ENCODE measurements around the gene FAM20C. TPM values are rescaled to one million over a fixed set of nuclear protein-coding genes. Genes with fewer than 3 reads are reported as not detected.

FAM20C gene
- total and polyA plus RNA-seq, 7 experiments from 2014 or later = 0.22 to 27.0 (median 4.6) TPM; not detected in 2

GRCh38 chr7:269721-270120 lies 77.3 kb downstream of the FAM20C start:
- POLR2A ChIA-PET = no interaction called here
- CTCF ChIA-PET = no interaction called here
- no peaks in the 10 kb centered on the region for H3K27me3 Mint-ChIP-seq

GRCh38 chr7:270351-270983 lies 78.1 kb downstream of the FAM20C start:
- ChIA-PET CTCF (no interaction called here), POLR2A (no interaction called here)
- Histone ChIP-seq H3K36me3 (ENCODE audit: control insufficient read depth in 2 of 3, insufficient read depth in 3 of 3, low read length in 3 of 3) (no peaks in the 10 kb centered on the region), H3K27ac (ENCODE audit: low read depth, low read length) (no peak overlapping the region), H3K4me1 (ENCODE audit: control insufficient read depth in 2 of 2, insufficient read depth in 2 of 2, low read length in 2 of 2) (no peaks in the 10 kb centered on the region), H3K9me3 (ENCODE audit: control insufficient read depth in 2 of 3, low read length in 3 of 3) (peaks cover 0 to 16% (median 0%) of the 10 kb centered on the region in 3 experiments), H3K27me3 (ENCODE audit: control insufficient read depth in 2 of 2, insufficient read depth in 2 of 2, low read length in 2 of 2) (no peaks in the 10 kb centered on the region), H3K4me3 (ENCODE audit: low read length) (no peak overlapping the region)
- H3K9me3 Mint-ChIP-seq = peaks cover 6 to 33% (median 22%) of the 10 kb centered on the region in 11 donors
- peaks cover 0 to 4% (median 0%) of the 10 kb centered on the region in 7 donors for H3K4me1 Mint-ChIP-seq
- H3K27ac Mint-ChIP-seq = no peak overlapping the region
- peaks cover 0 to 12% (median 6%) of the 10 kb centered on the region in 5 donors for H3K36me3 Mint-ChIP-seq
- DNase-seq (no peak), ATAC-seq (no peak)
- H3K4me3 Mint-ChIP-seq = no peak overlapping the region
- intact Hi-C loops (cut with micrococcal nuclease) = no loop called here
- peaks cover 0 to 3% (median 0%) of the 10 kb centered on the region in 5 donors for H3K27me3 Mint-ChIP-seq

More at GRCh38 chr7:269721-270120, 77.3 kb downstream of the FAM20C start:
- Histone ChIP-seq H3K36me3 (ENCODE audit: control insufficient read depth in 2 of 3, insufficient read depth in 3 of 3, low read length in 3 of 3) (no peaks in the 10 kb centered on the region), H3K9me3 (ENCODE audit: control insufficient read depth in 2 of 3, low read length in 3 of 3) (peaks cover 0 to 15% (median 0%) of the 10 kb centered on the region in 3 experiments), H3K27me3 (ENCODE audit: control insufficient read depth in 2 of 2, insufficient read depth in 2 of 2, low read length in 2 of 2) (no peaks in the 10 kb centered on the region), H3K27ac (ENCODE audit: low read depth, low read length) (no peak overlapping the region), H3K4me1 (ENCODE audit: control insufficient read depth in 2 of 2, insufficient read depth in 2 of 2, low read length in 2 of 2) (no peaks in the 10 kb centered on the region), H3K4me3 (ENCODE audit: low read length) (no peak overlapping the region)
- intact Hi-C loops (cut with micrococcal nuclease) = no loop called here
- ATAC-seq (no peak), DNase-seq (no peak)
- peaks cover 0 to 4% (median 0%) of the 10 kb centered on the region in 7 donors for H3K4me1 Mint-ChIP-seq
- H3K36me3 Mint-ChIP-seq = peaks cover 0 to 12% (median 6%) of the 10 kb centered on the region in 5 donors
- H3K4me3 Mint-ChIP-seq = no peak overlapping the region
- peaks cover 6 to 25% (median 15%) of the 10 kb centered on the region in 11 donors for H3K9me3 Mint-ChIP-seq
- H3K27ac Mint-ChIP-seq = no peak overlapping the region

GRCh38 chr7:271266-272107 lies 79.1 kb downstream of the FAM20C start:
- Histone ChIP-seq H3K4me3 (ENCODE audit: low read length) (no peak overlapping the region), H3K4me1 (ENCODE audit: control insufficient read depth in 2 of 2, insufficient read depth in 2 of 2, low read length in 2 of 2) (no peaks in the 10 kb centered on the region), H3K9me3 (ENCODE audit: control insufficient read depth in 2 of 3, low read length in 3 of 3) (peaks cover 0 to 26% (median 0%) of the 10 kb centered on the region in 3 experiments), H3K36me3 (ENCODE audit: control insufficient read depth in 2 of 3, insufficient read depth in 3 of 3, low read length in 3 of 3) (no peaks in the 10 kb centered on the region), H3K27me3 (ENCODE audit: control insufficient read depth in 2 of 2, insufficient read depth in 2 of 2, low read length in 2 of 2) (no peaks in the 10 kb centered on the region), H3K27ac (ENCODE audit: low read depth, low read length) (no peak overlapping the region)
- DNase-seq = no peak
- peaks cover 0 to 4% (median 0%) of the 10 kb centered on the region in 7 donors for H3K4me1 Mint-ChIP-seq
- H3K27me3 Mint-ChIP-seq = peaks cover 0 to 3% (median 0%) of the 10 kb centered on the region in 5 donors
- ATAC-seq = no peak
- CTCF ChIA-PET = no interaction called here
- POLR2A ChIA-PET = no interaction called here
- H3K9me3 Mint-ChIP-seq = peaks cover 6 to 36% (median 23%) of the 10 kb centered on the region in 11 donors
- H3K36me3 Mint-ChIP-seq = peaks cover 0 to 13% (median 6%) of the 10 kb centered on the region in 5 donors
- intact Hi-C loops (cut with micrococcal nuclease) = no loop called here
- no peak overlapping the region for H3K27ac Mint-ChIP-seq
- H3K4me3 Mint-ChIP-seq = no peak overlapping the region

- Mint-ChIP-seq H3K9me3 (peaks cover 6 to 41% (median 24%) of the 10 kb centered on the region in 11 donors), H3K27ac (no peak overlapping the region), H3K27me3 (peaks cover 0 to 3% (median 1%) of the 10 kb centered on the region in 5 donors), H3K4me1 (peaks cover 0 to 4% (median 0%) of the 10 kb centered on the region in 7 donors), H3K4me3 (no peak overlapping the region), H3K36me3 (peaks cover 0 to 15% (median 6%) of the 10 kb centered on the region in 5 donors)
- ATAC-seq (no peak), DNase-seq (no peak)
- Histone ChIP-seq H3K27me3 (ENCODE audit: control insufficient read depth in 2 of 2, insufficient read depth in 2 of 2, low read length in 2 of 2) (no peaks in the 10 kb centered on the region), H3K4me1 (ENCODE audit: control insufficient read depth in 2 of 2, insufficient read depth in 2 of 2, low read length in 2 of 2) (no peaks in the 10 kb centered on the region), H3K9me3 (ENCODE audit: control insufficient read depth in 2 of 3, low read length in 3 of 3) (peaks cover 0 to 31% (median 0%) of the 10 kb centered on the region in 3 experiments), H3K27ac (ENCODE audit: low read depth, low read length) (no peak overlapping the region), H3K4me3 (ENCODE audit: low read length) (no peak overlapping the region), H3K36me3 (ENCODE audit: control insufficient read depth in 2 of 3, insufficient read depth in 3 of 3, low read length in 3 of 3) (no peaks in the 10 kb centered on the region)
- POLR2A ChIA-PET = no interaction called here
- CTCF ChIA-PET = no interaction called here
- intact Hi-C loops (cut with micrococcal nuclease) = no loop called here
Observed at GRCh38 chr7:272108-272615, 79.8 kb downstream of the FAM20C start.

- H3K4me1 Mint-ChIP-seq = peaks cover 0 to 4% (median 0%) of the 10 kb centered on the region in 7 donors
- Histone ChIP-seq H3K9me3 (ENCODE audit: control insufficient read depth in 2 of 3, low read length in 3 of 3) (peaks cover 0 to 31% (median 0%) of the 10 kb centered on the region in 3 experiments), H3K4me1 (ENCODE audit: control insufficient read depth in 2 of 2, insufficient read depth in 2 of 2, low read length in 2 of 2) (no peaks in the 10 kb centered on the region), H3K4me3 (ENCODE audit: low read length) (no peak overlapping the region), H3K27ac (ENCODE audit: low read depth, low read length) (no peak overlapping the region), H3K27me3 (ENCODE audit: control insufficient read depth in 2 of 2, insufficient read depth in 2 of 2, low read length in 2 of 2) (no peaks in the 10 kb centered on the region), H3K36me3 (ENCODE audit: control insufficient read depth in 2 of 3, insufficient read depth in 3 of 3, low read length in 3 of 3) (no peaks in the 10 kb centered on the region)
- H3K27me3 Mint-ChIP-seq = peaks cover 0 to 5% (median 3%) of the 10 kb centered on the region in 5 donors
- intact Hi-C loops (cut with micrococcal nuclease) = no loop called here
- peaks cover 6 to 43% (median 24%) of the 10 kb centered on the region in 11 donors for H3K9me3 Mint-ChIP-seq
- no peak for DNase-seq
- POLR2A ChIA-PET = no interaction called here
- no peak for ATAC-seq
- CTCF ChIA-PET = no interaction called here
- H3K4me3 Mint-ChIP-seq = no peak overlapping the region
- no peak overlapping the region for H3K27ac Mint-ChIP-seq
- peaks cover 0 to 18% (median 6%) of the 10 kb centered on the region in 5 donors for H3K36me3 Mint-ChIP-seq
Observed at GRCh38 chr7:272631-273030, 80.3 kb downstream of the FAM20C start.

- H3K36me3 Mint-ChIP-seq = peaks cover 0 to 18% (median 6%) of the 10 kb centered on the region in 5 donors
- Histone ChIP-seq H3K27me3 (ENCODE audit: control insufficient read depth in 2 of 2, insufficient read depth in 2 of 2, low read length in 2 of 2) (no peaks in the 10 kb centered on the region), H3K9me3 (ENCODE audit: control insufficient read depth in 2 of 3, low read length in 3 of 3) (peaks cover 0 to 31% (median 0%) of the 10 kb centered on the region in 3 experiments), H3K4me1 (ENCODE audit: control insufficient read depth in 2 of 2, insufficient read depth in 2 of 2, low read length in 2 of 2) (no peaks in the 10 kb centered on the region), H3K36me3 (ENCODE audit: control insufficient read depth in 2 of 3, insufficient read depth in 3 of 3, low read length in 3 of 3) (no peaks in the 10 kb centered on the region), H3K4me3 (ENCODE audit: low read length) (no peak overlapping the region), H3K27ac (ENCODE audit: low read depth, low read length) (no peak overlapping the region)
- ChIA-PET POLR2A (no interaction called here), CTCF (no interaction called here)
- peaks cover 6 to 43% (median 24%) of the 10 kb centered on the region in 11 donors for H3K9me3 Mint-ChIP-seq
- intact Hi-C loops (cut with micrococcal nuclease) = no loop called here
- ATAC-seq = no peak
- no peak for DNase-seq
- no peak overlapping the region for H3K4me3 Mint-ChIP-seq
- H3K27me3 Mint-ChIP-seq = peaks cover 0 to 7% (median 4%) of the 10 kb centered on the region in 5 donors
- H3K27ac Mint-ChIP-seq = peak overlapping the region in 1 of 9 donors; percentile 69
- H3K4me1 Mint-ChIP-seq = peaks cover 0 to 4% (median 0%) of the 10 kb centered on the region in 7 donors
Observed at GRCh38 chr7:273327-273726, 81.0 kb downstream of the FAM20C start.
